ENCODE results near the gene PACSIN3.

DNA sequence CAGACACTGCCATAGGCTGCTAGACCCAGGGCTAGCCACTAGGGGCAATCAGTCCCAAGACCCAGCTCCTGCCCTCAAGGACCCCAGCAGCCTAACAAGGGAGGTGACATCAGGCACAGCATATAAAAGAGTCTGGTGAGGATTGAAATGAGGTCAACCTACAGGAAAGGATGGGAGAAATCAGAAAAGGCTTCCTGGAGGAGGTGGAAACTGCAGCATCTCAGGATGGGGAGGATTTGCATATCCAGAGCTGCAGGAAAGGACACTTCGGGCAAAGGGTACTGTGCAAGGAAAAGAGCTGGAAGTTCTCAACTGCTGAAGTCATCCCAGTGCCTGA lies 6.6 kb downstream of the PACSIN3 start:
- TF ChIP-seq, protein P1, sequence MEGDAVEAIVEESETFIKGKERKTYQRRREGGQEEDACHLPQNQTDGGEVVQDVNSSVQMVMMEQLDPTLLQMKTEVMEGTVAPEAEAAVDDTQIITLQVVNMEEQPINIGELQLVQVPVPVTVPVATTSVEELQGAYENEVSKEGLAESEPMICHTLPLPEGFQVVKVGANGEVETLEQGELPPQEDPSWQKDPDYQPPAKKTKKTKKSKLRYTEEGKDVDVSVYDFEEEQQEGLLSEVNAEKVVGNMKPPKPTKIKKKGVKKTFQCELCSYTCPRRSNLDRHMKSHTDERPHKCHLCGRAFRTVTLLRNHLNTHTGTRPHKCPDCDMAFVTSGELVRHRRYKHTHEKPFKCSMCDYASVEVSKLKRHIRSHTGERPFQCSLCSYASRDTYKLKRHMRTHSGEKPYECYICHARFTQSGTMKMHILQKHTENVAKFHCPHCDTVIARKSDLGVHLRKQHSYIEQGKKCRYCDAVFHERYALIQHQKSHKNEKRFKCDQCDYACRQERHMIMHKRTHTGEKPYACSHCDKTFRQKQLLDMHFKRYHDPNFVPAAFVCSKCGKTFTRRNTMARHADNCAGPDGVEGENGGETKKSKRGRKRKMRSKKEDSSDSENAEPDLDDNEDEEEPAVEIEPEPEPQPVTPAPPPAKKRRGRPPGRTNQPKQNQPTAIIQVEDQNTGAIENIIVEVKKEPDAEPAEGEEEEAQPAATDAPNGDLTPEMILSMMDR (optimal IDR thresholded peaks at IDR 0.05 in 1 of 3, IDR thresholded peaks at IDR 0.05 in 1 of 3, conservative IDR thresholded peaks at IDR 0.05 in 1 of 3; ENCODE audit: extremely low read depth in 1 of 3, insufficient read depth in 2 of 3, low read length in 3 of 3) = peak; percentile 64 to 76 (median 67)
- no peak for TF ChIP-seq EZH2 (IDR thresholded peaks at IDR 0.05; ENCODE audit: low read length)
